ENCODE data around the gene RHBDL3.

Gene RHBDL3

GRCh38 chr17:32266389-32267301 is 1.0 kb downstream of the RHBDL3 start:
- peak; percentile 71 for DNase-seq

- DNase-seq: peak; percentile 74
These were observed 2.1 kb downstream of the RHBDL3 start for GRCh38 chr17:32267690-32268205.

- DNase-seq: no peak
These were observed 3.2 kb downstream of the RHBDL3 start for GRCh38 chr17:32268734-32269288.

- DNase-seq: no peak
These were observed 3.7 kb downstream of the RHBDL3 start for GRCh38 chr17:32269377-32269776.

DNA sequence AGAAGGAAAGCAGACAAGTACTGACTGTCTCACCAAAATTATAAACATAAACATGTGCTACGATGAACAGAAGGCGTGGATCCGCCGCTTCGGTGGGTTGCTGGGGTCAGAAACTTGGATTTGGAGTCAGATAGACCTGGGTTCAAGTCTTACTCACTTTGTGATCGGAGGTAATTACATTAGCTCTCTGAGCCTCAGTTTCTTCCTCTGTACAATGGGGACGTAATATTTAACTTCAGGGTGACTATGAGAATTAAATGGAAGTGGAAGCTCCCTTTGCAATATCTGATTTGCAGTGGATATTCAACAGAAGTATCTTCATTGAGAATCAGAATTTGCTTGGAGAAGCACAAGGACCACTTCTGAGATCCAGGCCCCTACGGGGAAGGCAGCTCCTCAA is 6.2 kb downstream of the RHBDL3 start:
- DNase-seq: no peak

DNA sequence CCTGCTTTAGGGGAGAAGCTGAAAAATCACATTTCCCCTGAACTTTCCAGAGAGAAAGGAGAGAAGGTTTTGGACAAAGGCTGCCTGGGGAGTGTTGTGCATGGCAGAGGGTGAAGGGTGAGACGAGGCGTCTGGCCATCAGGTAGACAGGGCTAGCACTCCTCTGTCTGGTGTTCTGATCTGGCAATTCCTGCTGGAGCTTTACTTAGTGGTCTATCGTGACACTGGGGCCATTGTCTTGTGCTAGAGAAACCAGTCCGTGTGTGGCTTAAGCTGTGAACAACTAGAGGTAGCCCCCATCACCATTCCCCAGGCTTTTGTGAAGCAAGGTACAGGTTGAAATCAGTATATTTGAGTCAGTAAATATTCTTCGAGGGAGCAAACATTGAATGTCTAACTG is 8.5 kb downstream of the RHBDL3 start:
- no peak for DNase-seq

GRCh38 chr17:32274643-32275042 is 9.0 kb downstream of the RHBDL3 start:
- no peak for DNase-seq

- peak; percentile 80 for DNase-seq
These were observed 9.7 kb downstream of the RHBDL3 start for GRCh38 chr17:32275060-32276042.

DNA sequence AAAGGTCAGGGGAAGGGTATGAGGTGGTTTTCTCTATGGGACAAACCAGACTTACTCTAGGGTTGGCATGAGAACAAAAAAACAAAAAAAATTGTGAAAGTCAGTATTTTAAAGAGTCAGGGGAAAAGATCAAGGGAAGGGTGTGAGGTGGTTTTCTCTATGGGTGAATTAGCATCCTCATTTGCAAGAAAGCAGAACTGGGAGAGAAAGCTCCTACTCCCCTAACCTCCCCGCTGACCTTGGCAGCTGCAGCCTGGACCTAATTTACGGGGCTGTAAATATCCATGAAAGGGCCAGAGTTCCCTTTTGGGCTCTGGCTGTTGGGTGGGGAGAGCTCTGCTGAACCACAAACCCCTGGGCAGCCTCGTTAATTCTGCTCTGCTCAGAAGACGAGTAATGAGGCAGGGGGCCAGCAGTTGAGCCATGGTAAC is 10.6 kb downstream of the RHBDL3 start:
- DNase-seq: peak; percentile 54

DNA sequence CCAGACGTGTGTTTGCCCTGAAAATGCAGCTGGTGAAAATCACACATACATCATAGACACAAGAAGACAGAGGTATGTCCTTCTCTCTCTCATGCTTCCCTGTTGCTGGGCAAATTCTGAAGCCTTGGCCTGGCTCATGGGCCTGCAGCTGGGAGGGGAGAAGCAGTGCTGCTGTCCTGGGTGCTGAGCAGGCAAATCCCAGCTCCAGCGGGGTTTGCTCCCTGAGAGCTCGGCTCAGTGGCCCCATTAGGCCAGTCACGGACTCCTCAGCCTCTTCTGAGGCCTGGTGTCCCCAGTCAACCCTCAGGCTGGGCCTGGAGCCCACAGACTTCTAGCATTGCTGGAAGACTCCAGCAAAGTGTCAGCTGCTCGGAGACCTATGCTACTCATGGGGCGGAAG is 11.7 kb downstream of the RHBDL3 start:
- DNase-seq: peak; percentile 71

GRCh38 chr17:32278815-32279214 is 13.2 kb downstream of the RHBDL3 start:
- no peak for DNase-seq

DNA sequence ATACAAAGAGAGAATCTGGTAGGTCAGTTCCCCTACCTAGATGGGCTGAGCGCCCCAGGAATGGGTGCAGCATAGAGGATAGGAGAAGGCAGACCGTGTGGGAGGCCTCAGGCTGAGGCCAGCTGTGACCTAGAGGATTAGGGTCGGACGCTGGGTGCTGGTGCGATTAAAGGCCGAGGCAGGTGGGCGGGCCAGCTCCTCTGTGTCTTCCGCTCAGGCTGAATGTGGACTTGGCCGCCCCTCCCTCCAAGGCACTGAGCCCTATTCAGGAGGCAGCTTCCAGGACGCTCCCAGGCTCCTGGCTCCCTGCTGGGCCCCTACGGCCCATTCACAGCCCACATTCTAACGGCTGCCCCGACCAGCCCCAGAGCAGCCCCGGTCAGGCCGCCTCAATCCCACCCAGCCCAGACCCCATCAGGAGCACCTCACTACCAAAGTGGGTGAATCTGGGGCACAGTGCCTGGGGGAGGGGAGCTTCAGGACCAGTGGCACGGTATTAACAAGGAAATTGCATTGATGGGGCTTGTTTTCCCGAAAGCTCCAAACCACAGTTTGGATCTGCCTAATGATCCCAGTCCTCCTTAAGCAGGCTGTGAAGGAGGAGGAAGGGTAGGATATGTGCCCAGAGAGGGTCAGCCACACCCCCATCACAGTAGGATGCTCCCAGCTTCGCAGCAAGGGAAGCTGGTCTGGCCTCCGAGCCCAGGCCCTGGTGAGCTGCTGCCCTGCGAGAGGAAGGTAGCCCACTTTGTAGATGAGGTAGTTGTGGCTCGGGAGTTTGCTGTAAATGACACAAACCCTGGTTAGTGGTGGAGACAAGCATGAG is 14.5 kb downstream of the RHBDL3 start:
- peak; percentile 75 for DNase-seq

GRCh38 chr17:32281011-32281451 is 15.4 kb downstream of the RHBDL3 start:
- DNase-seq: peak; percentile 79

DNA sequence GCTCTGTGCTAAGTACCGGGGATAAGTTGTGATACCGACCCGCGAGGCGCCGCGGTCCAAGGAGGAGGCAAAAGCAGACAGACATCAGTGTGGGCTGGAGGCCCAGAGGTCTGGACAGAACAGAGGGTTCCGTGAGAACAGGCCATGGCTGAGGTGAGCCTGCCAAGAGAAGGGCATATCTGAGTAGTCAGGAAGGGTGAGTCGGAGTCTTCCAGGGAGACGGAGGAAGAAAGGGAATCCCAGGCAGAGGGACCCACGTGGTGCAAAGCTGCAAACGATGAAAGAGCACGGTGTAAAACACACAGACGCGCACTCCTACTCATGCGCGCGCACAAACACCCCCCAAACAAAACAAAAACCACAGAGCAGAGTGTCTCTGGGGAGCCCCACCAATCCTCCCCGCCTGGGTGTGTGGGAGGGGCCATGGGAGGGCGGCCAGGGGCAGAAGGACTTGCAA is 18.1 kb downstream of the RHBDL3 start:
- no peak for DNase-seq

GRCh38 chr17:32285306-32285705 is 19.7 kb downstream of the RHBDL3 start:
- DNase-seq: no peak

- no peak for DNase-seq
These were observed 20.3 kb downstream of the RHBDL3 start for GRCh38 chr17:32285746-32286517.

DNA sequence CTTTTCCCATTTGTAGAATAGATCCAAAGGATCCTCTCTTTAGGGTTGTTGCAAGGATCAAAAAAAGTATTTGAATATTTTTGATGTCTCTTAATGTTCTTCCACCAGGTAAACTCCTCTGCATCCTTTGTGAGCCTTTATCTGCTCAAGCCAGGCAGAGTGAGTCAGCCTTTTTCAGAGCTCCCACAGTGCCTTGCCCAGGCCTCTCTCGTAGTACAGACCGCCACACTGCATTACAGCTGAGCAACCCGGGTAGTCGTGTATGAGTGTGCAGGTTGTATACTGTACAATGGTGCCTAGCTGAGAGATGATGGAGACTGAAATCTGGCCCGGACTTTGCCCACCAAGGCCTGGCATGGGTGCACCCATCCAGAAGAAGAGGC is 20.9 kb downstream of the RHBDL3 start:
- DNase-seq: no peak

DNA sequence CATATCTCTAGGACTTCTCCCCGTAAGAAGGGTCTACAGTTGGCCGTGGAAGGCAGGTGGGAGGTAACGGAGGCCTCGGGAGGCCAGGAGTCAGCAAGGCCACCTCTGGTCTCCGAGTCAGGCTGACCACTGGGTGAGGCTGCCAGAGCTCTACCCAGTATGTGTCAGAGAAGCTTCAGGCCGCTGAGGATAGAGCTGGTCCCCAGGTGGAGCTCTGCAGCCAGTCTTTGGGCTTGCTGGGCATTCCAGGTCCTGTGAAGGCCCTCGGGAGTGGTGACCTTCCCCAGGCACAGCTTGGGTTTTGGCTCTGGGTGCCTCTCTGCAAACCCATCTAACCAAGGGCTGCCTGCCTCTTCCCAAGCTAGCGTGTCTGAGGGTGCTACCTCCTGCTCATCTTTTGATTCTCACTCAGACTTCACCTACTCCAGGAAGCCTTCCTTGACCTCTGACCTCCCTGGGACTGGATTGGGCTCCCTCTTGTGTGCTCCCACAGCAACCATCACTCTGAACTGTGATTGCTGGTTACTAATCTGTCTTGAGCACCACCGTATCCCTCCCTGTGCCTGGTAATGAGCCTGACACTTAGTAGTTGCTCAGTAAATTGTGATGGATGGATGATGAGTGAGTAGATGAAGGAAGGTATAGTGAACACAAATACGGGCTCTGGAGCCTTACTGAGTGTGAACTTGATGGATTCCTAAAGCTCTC is 22.3 kb downstream of the RHBDL3 start:
- no peak for DNase-seq

DNA sequence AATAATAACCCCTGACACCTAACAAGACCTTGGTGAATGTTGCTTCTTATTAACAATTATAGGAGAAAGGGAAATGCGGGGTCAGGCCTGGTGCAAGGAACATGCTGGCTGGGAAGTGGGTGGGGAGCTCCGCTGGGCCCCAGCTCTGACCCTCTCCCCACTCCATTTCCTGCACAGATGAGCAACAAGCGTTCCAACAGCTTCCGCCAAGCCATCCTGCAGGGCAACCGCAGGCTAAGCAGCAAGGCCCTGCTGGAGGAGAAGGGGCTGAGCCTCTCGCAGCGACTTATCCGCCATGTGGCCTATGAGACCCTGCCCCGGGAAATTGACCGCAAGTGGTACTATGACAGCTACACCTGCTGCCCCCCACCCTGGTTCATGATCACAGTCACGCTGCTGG is 23.0 kb downstream of the RHBDL3 start:
- peak; percentile 11 for DNase-seq

- DNase-seq: no peak
These were observed 23.9 kb downstream of the RHBDL3 start for GRCh38 chr17:32289471-32290070.

Data from eye (tissue), 1 donor.